Measurements from ENCODE around the gene TMEM60.
"Not testable (repeated sequence)": the region's sequence is repeated elsewhere in the genome, so short reads cannot be mapped to it uniquely, and the experiment has no call there.

TMEM60 gene, protein sequence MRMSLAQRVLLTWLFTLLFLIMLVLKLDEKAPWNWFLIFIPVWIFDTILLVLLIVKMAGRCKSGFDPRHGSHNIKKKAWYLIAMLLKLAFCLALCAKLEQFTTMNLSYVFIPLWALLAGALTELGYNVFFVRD

DNA sequence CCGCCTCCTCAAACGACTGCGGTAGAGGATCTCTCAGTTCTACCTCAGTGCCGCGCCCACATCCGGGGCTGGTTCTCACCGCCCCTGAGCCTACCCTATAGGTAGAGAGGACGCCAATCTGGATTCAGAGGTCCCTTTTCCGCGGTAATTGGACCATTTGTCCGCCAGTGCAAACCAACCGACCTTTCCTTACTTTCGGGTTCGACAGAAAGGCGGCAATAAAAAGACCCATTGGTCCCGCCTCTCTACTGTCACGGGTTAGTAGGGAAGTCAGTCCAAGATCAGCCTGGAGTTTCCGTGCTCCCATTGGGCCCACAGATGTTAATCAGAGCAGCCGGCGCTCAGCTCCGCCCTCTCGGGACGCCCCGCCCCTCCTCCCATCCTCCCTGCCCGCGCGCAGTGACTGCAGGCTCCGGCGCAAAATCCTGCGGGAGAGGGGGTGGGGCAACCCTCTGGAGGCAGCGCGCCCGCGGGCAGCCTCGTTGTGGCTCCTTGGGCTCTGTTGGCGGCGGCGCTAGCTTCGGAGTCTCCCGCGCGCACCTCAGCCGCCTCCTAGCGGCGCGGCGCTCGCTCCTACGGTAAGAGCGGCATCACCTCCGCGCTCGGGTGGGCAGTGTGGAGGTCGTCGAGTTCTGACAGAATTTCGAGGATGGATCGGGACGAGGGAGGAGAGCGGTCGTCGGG is at the start of gene TMEM60, which contains the start of gene PHTF2:
TMEM60 (minus strand) TSS at position 41 of the 684 bp plus-strand sequence. CDS start 4,061 bp downstream, outside the sequence.
PHTF2 (plus strand) TSS at position 380 of the 684 bp plus-strand sequence.
- peak; percentile 98 for DNase-seq

DNA sequence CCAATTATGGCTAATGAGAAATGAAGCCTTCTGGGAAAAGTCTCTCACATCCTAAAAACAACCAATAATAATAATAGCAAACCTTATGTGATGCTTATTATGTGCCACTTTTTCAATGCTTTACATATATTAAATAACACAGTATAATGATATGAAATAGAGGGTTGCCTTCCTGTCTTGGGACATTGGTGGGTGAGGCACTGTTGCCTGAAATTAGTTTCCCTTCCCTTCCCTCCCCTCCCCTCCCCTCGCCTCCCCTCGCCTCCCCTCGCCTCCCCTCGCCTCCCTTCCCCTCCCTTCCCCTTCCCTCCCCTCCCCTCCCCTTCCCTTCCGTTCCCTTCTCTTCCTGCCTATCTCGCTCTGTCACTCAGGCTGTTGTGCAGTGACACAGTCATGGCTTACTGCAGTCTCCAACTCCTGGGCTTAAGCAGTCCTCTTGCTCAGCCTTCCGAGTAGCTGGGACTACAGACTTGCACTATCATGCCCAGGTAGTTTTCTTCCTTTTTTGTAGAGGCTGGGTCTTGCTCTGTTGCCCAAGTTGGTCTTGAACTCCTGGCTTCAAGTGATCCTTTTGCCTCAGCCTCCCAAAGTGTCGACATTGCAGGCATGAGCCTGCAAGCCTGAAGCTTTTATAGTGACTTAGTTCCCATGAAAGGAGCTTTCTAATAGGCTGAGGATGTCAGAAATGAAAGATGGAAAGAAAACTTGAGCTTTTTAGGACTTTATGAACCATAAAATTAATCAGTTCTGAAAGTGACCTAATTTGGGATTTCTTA is 48.3 kb upstream of the TMEM60 start:
- DNase-seq, result no peak

DNA sequence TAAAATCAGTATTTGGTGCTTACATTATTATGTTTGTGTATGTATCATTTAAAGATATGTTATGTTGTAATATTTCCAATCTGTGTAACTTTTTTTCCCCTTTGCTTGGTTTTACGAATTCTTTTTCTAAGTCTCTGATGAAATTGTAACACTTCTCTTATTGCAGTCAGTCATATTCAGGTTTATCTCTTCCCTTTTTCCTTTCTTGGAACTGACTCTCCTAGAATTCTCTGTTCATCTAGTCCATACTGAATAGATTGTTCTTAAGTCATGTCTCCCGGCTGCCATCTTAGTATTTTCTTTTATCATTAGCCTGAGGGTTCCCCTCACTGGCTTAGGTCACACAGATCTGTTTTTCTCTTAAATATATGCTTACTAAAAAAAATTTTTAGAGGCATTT is 45.0 kb upstream of the TMEM60 start:
- DNase-seq, result no peak

DNA sequence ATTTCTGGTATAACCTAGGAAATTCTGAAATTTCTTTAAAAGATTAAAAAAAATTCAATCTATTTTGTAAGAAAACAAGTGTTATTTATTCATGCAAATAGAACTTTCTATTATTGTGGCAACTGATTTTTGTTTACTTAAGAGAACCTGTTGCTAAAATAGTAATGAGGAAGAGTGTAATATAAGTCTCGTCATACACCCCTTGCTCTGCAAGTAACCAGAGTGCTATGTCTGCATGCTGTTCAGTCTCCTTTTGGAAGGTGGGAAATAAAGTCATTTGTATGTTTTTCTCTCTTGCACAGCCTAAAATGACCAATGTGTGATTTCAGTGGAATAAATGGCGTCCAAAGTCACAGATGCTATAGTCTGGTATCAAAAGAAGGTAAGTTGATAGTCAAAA is 41.7 kb upstream of the TMEM60 start:
- no peak for DNase-seq

DNA sequence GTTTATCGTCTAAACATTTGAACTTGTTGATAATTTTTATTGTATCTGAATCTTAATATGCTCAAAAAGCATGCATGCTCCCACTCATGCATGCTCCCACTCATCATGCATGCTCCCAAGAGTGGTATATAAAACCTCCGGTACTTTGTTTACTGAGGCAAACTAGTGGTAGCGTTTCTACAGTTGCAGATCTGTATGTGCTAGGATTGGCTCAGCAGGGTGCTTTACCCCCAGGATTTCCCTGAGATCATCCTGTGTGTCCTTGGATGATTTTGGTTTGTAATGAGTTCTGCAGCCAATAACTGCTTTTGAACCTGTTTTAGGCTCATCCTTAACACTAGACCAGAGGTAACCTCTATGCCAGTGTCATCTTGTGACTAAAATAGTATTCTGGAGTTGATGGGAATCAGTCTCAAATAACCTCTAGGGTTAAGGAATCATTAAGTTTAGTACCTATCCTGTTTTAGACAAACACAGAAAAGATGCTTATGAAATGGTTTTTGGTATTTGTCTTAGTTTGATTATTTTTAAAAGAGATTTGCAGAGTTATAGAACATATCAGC is 40.8 kb upstream of the TMEM60 start:
- no peak for DNase-seq

DNA sequence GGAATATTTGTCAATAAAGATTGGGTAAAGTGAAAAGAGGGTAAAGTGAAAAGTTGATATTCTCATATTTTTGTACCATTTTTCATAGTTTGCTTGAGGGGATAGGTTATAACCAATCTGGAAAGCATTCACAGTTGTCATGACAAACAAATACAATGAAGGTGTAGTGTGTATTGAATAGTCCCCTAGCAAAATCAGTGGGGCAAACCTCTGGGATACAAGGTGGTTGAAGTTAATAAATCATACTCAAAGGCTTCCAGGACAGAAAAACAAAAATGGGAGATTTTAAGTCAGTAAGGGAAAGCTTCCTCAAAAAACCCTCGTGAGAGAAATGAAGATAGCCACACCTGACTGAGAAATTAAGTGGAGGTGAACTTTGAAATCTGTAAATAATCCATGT is 39.7 kb upstream of the TMEM60 start:
- no peak for DNase-seq

DNA sequence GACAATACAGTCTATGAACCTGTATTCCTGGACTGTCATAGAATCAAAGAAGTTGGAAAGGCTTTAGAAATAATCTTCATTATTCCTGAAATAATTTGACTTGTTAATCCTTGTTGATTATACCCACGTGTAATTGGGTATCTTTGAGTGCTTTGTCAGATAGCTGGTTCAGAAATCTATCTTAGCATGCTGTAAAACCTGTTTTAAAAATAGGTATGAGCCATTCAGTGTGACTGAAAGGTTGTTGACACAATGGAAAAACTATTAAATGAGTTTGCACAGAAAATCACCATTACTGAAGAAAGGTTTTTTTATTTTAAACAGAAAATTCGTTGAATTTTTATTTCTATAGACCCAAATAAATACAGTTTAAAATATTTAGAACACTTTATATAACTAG is 39.0 kb upstream of the TMEM60 start:
- DNase-seq, result no peak

DNA sequence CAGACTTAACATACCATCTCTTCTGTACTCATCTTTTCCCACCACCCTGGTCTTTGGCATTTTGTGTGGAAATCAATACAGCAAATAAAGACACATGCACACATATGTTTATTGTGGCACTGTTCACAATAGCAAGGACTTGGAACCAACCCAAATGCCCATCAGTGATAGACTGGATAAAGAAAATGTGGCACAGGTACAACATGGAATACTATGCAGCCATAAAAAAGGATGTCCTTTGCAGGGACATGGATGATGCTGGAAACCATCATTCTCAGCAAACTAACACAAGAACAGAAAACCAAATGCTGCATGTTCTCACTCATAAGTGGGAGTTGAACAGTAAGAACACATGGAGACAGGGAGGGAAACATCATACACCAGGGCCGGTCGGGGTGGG is 38.2 kb upstream of the TMEM60 start:
- not testable (repeated sequence) for DNase-seq

DNA sequence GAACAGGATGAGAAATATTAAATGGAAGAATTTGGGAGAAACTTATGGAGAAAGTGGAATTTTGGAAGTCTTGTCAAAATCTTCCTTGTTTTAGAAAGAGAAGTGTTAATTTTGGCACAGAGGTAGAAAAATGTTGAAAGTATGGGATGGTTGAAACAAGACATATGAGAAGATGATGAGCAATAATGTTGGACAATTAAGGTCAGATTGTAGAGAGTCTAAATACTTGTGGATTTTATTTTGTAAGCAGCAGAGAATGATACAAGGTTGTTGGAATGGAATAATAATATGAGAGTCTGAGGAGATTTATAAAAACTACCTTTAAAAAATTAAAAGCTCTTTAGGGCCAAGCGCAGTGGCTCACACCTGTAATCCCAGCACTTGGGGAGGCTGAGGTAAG is 34.9 kb upstream of the TMEM60 start:
- no peak for DNase-seq

DNA sequence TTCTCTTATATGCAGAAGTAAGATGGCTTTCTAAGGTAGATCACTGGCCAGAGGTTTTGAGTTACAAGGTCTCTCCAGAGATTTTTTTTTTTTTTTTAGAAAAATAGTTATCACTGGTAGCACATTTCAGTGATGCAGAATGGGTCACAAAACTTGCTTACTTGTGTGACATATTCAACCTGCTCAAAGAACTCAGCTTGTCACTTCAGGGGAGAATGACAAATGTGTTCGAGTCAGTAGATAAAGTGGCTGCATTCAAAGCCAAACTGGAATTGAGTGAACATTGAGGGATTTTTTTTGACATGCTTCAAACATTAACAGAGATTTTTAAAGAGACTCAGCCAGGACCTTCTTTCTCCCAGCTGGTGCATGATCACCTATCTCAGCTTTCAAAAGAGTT is 33.7 kb upstream of the TMEM60 start:
- no peak for DNase-seq

DNA sequence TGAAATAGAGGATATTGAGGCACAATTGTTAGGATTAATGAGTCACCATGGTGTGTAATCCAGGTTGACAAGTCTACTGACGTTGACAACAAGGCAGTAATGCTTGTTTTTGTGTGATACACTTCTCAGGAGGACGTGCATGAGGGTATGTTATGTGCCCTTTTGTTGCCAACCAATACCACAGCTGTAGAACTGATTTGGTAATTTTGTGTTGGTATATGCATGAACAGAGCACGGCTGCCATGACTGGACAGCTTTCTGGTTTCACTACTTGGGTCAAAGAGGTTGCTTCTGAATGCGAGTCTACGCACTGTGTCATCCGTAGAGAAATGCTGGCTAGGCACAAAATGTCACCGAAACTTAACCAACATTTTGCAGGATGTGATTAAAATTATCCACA is 33.2 kb upstream of the TMEM60 start:
- DNase-seq, result no peak

DNA sequence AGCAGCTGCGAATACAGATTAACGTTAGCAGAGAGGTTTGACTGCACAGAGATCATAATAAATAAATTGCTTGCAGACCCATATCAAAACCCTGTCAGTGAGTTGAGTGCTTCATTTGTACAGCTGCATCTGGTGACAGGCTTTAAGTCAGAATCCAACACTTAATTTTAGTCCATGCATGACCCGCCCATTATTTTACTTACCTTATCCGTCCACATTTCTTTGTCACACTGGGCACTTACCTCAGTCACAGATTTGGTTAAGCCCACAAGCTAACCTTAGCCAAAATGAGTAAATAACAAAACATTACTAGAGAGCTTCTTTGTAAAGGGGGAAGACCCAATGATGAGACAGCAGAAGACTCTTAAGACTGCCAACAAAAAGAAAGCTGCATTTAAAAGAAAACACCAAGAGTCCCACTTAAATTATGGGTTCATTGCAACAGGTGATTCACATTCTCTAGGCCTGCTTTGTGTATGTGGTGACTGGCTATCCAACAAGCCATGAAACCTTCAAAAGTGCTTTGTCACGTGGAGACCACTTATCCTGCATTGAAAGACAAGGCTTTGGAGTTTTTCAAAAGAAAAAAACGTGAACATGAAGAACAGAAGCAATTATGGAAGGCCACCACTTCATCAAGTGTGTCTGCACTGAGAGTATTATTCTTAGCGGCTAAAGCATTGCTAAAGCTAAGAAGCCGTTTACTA is 32.6 kb upstream of the TMEM60 start:
- peak; percentile 86 for DNase-seq

DNA sequence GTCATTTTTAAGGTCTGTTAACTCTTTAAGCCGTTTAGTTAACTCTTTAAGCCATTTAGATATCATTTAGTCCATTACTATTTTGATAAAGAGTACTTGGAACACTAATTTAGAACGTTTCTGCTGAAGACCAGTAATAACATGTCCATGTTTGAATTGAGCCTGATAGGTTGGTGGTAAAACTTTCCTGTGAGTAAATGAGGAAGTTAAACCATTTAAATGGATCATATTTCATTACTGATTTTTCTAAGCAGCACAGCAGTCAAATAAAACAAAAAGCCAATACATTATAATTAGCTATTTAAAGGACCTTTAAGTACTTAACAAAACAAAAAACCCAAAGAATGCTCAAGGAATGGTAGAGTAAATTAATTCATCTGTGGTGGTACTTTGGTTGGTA is 29.8 kb upstream of the TMEM60 start:
- DNase-seq, result no peak

DNA sequence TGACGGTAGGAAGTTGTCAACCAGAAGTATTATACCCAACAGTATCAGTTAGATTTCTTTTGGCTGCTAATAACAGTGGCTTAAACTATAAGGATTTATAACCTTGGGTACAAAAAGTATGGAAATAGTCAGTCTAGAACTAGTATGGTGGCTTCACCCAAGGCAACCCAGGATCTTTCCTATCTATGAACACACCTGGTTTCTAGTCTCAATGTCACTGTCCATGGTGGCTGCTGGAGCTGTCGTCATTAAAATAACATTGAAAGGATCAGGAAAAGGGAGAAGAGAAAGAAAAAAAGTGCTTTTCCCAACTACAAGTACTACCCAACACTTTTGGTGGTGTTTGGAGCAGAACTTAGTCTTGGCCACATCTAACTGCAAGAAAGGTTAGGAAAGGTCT is 28.1 kb upstream of the TMEM60 start:
- DNase-seq, result no peak

DNA sequence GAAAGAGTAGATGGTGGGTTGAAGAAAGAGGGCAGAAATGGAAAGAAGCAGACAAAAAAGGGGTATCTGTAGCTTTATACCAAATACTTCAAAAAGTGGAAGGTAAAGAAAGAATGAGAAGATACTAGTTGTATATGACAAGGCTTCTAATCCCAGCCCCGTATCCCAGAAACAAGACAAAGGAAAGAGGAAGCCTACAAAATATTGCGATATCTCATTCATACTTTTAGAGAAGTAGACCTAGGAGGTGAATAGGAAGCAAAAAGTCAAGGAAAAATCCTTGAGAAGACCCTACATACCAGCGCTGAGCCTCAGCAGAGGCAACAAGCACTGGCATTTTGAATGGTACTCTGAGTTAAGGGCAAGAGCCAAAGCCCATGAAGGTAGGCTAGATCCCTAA is 26.9 kb upstream of the TMEM60 start:
- DNase-seq, result no peak

DNA sequence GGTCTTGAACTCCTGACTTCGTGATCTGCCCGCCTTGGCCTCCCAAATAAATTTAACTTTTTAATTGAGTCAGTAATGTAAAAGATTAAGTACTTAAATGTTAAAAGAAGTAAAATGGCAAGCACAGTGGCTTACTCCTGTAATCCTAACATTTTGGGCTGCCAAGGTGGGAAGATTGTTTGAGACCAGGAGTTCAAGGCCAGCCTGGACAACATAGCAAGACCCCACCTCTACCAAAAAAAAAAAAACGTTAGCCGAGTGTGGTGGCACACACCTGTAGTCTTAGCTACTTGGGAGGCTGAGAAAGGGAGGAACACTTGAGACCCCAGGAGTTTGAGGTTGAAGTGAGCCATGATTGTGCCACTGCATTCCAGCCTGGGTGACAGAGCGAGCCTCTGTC is 26.4 kb upstream of the TMEM60 start:
- no peak for DNase-seq

DNA sequence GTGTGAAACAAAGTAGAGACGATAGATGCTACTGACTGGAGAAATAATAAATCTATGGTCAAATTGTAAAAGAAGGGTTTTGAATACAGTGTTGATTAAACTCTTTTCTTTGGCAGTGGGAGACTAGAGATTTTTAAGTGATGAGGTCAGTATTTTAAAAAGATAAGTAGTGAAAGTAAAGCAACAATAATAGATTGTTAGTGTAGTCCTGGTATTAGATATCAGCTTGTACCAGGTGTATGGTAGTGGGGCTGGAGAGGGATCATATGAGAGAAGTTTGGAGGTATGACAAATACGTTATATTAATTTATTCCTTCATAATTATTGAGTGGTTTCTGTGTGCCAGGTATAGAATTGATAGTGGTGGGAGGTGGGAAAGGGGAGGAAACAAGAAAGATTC is 25.6 kb upstream of the TMEM60 start:
- DNase-seq, result no peak

DNA sequence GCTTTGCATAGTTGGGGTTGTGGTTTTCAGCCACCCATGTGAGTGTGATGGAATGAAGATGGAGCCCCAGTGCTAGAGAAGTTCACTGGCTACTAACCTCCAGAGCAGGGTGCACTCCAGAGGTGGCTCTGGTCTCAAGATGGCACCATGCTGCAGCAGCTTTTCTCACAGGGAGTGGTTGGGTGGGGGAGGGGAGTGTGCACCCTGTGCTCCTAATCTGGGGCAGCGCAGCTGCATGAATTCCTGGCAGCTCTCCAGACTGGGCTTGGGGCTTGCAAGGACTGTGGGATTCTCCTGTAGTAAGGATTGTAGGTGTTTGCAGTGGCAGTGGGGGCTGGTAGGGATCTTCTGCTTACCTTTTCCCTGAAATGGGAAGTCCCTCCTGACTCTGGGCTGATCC is 24.0 kb upstream of the TMEM60 start:
- DNase-seq, result no peak

DNA sequence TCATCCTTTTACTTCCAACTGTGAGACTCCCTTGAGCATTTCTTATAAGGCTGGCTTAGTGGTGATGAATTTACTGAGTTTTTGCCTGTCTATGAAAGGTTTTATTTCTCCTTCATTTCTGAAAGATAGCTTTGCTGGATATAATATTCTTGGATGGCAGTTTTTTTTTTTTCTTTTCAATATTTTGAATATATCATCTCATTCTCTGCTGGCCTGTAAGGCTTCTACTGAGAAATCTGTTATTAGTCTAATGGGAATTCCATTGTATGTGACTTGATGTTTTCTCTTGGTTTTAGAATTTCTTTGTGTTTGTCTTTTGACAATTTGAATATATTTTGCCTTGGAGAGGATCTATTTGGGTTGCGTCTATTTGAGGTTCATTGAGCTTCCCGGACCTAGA is 22.7 kb upstream of the TMEM60 start:
- DNase-seq, result no peak

DNA sequence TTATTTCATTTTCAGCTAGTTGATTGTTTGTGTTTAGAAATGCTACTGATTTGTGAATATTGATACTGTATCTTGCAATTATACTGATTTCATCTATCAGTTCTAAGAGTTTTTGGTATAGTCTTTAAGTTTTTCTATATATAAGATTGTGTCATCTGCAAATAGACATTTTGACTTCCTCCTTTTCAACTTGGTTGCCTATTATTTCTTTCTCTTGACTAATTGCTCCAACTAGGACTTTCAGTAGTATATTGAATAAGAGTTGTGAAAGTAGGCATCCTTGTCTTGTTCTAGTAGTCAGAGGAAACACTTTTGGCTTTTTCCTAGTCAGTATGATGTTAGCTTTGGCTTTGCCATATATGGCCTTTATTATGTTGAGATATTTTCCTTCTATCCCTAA is 20.8 kb upstream of the TMEM60 start:
- DNase-seq, result no peak

DNA sequence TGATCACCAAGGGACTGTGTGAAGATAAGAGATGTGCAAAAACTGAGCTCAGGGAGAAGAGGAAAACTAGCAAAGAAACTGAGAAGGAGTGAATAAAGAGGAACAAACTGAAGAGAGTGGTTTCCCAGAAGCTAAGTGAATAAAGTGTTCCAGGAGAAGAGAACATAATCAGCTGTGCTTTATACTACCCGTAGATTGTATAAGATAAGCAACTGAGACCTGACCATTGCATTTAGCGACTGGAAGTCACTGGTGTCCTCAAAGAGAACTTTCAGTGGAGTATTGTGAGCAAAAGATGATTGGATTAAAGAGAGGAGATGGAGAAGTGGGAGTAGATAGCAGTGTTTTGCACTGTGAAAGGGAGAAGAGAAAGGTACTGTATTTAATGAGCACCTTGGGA is 14.9 kb upstream of the TMEM60 start:
- no peak for DNase-seq

DNA sequence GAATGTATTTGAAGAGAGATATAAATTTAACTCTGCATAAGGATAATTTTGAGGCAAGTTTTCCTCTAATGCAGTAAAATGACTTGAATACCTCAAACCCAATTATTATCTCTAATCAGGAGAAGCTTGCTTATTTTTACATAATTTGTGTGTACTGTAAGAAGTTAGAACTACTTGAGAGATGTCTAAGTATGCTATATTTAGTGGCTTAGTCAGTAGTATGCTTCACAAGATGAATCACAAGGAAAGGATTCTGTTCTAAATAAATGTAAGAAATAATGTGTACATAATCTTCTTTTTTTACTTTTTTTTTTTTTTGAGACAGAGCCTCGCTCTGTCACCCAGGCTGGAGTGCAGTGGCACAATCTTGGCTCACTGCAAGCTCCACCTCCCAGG is 14.1 kb upstream of the TMEM60 start:
- no peak for DNase-seq

DNA sequence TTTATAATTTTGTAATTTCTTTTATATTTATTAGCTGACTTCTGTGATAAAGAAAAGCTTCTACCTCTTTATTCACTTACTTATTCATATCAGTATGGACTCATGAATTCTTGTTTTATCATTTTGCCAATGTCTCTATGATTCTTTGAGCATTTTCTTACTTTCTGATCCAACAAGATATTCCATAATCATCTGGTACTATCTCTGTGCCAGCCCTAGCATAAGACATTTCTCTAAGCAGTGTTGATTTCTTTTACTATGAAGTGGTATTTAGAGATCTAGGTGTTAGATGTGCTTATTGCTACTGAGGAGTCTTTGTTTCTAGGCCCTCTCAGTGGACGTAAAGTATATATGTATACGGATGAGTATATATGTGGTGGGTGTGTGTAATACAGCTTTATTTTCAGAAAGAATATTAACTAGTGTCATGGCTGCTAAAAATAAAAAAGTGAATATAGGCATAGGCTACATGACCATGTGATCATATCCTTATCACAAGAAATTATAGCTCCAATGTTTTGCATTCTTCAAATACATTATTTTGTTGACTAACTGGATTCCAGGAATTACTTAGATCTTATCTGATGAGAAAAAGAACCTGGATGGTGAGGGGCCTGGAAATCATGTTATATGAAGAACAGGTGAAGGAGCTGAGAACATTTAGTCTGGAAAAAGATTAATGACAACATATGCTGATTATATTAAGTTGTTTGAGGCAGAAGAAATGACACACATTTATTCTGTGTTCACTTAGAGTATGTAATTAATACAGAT is 13.5 kb upstream of the TMEM60 start:
- no peak for DNase-seq
